HG03025 (cell line): Measurements from ENCODE around the gene PCYT1A.

Experiments
- ATAC-seq: cut with Tn5 transposase; IDR thresholded peaks from one replicate; pipeline ENCODE4 v1.9.1; 2021; ENCODE audit warnings: mild to moderate bottlenecking, moderate library complexity; ENCODE audit not compliant: unreplicated experiment, low FRiP score

The PCYT1A gene

GRCh38 chr3:196240424-196240823, 47.1 kb downstream of the PCYT1A start:
- ATAC-seq: no peak

DNA sequence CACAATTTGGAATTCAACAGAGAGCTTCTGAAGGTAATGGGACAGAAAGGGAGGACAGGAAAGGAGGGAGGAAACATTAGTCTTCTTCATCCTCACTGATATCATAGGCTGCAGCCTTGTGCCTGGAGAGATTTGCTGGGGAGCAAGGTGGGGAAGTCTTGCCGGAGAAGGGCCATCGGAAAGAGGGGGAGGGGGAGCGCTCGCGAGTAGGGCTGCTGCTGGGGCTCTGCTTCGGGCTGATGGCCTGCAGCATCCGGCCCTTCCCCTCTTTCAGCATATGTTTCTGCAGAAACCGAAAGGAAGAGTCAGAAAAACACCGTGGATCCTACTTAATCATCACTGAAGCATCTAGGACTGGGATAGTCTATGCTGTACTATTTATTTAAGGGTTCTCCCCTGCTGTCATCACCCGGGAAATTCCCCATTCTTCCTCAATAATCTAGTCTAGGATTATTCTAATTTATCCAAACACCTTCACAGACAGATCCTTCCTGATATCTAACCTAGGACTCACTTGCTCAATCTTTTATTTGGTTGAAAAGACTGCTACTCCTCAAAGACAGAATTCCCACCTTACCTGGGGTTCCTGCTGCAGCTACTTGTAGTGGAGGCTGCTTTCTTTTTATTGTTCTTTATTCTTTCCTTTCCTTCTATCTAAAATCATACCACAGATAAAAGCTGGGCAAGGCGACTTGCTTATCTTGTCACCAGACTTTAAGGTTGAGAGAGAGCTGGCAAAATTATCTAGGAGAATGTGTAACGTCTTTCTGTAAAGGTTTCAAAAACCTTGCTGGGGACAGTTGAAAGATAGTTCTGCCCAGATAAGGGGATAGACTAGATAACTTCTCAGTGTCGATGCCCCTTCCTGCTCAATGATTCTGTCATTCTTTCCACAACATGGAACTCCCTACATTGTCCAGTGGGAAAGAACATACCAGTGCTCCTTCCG, 48.6 kb downstream of the PCYT1A start:
- no peak for ATAC-seq

- ATAC-seq: no peak
These were observed 50.3 kb downstream of the PCYT1A start for GRCh38 chr3:196237203-196237602.

DNA sequence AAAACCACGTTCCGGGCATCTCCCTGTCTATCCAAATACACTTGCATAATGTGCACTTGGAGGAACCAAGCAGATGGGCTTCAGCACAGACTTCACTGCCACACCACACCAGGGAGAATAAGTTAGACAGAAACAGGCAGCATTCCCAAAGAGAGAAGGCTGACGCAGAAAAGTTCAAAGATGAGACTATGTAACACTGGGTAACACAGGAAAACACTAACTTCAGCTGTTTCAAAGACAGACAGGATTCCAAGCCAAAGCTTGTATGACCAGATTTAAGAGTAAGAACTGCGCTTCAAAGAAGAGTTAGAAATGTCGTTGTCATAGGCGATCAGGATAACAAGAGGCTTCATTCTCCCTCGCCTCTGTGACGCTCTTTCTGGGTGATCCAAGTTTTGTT, 51.3 kb downstream of the PCYT1A start:
- ATAC-seq: no peak

DNA sequence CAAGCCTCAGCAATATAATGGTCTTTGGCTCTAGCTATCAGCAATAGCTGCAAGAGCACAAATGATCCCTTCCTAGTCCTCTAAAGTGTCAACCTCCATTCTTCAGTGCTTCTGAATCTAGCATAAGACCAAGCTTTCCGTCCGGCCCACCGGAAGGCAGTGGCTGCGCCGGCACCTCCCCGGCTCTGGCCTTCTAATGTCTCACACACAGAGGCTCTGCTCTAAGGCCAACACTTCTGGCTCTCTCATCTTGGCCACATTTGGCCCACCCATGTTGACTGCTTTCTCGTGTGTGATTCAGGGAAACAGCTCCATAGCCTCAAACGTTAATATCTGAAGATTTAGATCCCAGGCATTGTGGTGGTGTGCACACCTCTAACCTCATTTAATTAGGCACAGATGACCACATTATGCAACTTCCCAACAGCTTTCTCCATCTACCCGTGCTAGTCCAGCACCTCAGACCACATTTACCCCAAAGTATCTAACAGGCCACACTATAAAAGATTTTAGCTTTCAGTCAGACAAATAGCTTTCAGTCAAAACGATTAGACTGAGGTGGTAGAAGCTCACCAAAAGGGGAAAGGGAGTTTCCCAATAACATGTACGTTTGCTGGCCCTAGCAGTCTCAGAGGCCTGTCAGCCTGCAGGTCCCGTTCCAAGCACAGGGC, 51.9 kb downstream of the PCYT1A start:
- ATAC-seq: no peak

DNA sequence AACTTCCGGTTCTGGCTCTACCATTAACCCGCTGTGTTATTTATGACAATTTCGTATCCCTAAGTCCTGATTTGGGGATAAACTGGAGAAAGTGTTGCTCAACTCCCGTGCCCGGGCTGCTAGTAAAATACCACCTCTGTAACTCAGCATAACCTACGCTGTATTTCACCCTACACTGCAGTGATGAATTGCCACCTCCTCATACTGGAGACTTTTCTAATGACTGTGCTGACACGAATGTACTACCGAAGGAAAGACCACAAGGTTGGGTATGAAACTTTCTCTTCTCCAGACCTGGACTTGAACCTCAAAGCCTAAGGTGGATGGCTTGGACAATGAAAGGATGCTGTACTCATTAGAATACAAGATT, 54.7 kb downstream of the PCYT1A start:
- no peak for ATAC-seq

DNA sequence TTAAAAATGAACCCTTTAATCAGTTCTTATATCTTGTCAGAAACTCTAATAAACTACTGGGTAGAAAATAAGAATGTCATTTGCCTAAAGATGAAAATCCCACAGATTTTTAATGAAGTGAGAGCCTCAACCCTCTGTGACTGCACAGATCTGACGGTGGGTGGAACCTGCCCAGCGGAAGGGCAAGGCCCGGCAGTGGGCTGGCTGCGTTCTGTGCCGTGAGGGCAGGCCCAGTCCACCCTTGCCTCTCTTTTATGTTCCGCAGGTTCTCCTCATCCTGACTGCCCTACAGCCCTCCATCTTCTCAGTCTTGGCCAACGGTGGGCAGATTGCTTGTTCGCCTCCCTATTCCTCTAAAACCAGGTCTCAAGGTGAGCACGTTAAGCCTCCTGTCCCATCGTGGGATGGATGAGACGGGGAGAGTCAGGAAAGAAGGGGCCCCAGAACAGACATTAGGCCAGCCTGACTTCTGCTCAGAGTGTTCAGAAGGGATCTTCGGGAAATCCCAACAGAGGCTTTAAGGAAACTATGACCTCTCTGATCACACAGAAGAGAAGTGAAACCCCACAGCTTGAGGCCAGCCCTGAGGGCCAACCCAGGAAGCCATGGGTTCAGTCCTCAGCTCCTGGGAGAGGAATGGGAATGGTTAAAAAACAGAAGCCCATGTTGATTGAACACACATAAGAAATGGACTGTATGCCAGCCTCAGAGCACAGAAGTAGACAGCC, 55.2 kb downstream of the PCYT1A start:
- no peak for ATAC-seq

- ATAC-seq: no peak
These were observed 59.7 kb downstream of the PCYT1A start for GRCh38 chr3:196227629-196228493.

- no peak for ATAC-seq
These were observed 60.4 kb downstream of the PCYT1A start for GRCh38 chr3:196227121-196227561.

- ATAC-seq: no peak
These were observed 61.7 kb downstream of the PCYT1A start for GRCh38 chr3:196225763-196226364.

GRCh38 chr3:196225086-196225485, 62.4 kb downstream of the PCYT1A start:
- no peak for ATAC-seq

- ATAC-seq: no peak
These were observed 64.5 kb downstream of the PCYT1A start for GRCh38 chr3:196222876-196223595.

DNA sequence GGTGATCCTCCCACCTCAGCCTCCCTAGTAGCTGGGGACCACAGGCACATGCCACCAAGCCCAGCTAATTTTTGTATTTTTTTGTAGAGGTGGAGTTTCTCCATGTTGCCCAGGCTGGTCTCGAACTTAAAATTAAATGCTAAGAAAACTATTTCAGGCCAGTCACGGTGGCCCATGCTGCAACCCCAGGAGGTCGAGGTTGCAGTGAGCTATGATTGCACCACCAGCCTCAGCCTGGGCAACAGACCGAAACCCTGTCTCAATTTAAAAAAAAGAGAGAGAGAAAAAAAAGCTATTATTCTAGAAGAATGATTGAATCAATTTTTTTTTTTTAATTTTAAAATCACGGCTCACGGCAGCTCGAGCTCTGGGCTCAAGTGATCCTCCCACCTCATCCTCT, 66.5 kb downstream of the PCYT1A start:
- no peak for ATAC-seq

GRCh38 chr3:196220587-196220986, 66.9 kb downstream of the PCYT1A start:
- no peak for ATAC-seq

DNA sequence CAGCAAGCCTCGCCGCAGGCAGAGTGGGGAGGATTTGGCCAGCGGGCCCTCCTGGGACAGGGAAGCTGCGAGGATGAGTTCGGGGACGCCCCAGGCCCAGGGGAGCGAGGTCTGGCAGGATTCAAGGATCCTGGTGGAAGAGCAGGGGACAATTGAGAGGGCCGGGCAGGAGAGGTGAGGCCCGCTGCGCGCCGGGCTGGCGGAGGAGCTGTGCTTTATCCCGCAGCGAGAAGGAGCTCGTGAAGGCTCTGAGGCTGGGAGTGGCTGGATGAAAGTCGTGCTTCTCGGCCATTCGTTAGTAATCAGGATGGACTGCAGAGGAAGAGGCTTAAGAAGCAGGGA, 67.6 kb downstream of the PCYT1A start:
- ATAC-seq: no peak

DNA sequence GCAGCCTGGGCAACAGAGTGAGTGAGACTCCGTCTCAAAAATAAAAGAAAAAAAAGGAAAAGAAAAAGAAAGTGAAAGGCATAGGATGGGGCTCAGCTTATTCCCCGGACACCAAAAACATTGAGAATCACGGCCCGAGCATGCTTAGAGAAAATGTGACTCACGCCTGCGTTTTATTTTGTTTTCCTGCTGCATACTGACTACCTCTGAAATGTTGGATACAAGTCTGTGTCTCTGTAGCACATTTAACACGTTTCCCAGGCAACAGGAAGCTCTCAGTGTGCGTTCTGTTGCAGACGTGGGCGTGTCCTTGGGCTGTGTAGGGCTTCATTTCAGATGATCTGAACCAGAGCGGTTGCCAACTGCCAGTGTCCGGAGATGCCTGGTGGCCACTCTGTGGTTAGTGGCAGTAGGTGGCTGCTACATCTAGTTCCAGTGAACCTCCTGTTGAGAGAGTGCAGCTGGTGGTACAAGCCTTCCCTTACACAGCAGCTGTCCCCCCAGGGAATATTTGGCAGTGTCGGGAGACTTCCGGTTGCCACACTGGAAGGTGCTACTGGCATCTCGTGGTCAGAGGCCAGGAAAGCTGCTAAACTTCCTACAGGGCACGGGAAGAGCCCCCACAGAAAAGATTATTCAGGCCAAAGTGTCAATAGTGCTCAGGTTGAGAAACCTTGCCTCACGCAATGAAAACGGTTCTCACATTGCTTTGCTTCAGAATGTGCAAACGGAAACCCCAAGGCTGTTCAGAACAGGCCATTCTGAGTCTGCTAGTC, 68.1 kb downstream of the PCYT1A start:
- no peak for ATAC-seq

- no peak for ATAC-seq
These were observed 69.3 kb downstream of the PCYT1A start for GRCh38 chr3:196218155-196218712.
